ENCODE results near the gene CAPS.

DNA sequence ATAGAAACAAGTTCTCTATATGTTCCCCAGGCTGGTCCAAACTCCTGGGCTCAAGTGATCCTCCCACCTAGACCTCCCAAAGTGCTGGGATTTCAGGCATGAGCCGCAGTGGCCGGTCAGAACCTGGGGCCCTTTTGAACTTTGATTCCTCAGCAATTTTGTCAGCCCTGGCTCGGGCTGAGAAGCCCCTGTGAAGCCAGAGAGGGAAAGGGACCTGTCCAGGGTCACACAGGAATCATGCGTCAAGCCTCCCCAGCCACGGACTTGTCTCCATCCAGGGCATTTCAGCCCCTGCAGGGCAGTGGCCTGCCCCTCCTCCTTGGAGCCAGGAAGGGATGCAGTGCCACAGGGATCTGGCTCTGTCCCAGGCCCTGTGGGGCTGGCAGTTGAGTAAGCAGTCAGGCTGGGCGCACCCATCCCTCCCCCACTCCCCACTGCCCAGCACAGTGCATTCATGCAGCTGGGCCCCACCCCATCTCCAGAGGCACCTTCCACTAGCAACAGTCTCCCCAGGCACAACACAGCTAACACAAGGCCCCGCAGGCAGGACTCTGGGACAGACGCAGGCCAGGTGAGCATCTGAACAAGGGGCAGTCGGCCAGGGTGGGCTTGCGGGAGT is at the start of gene CAPS:
- TF ChIP-seq, protein P1, sequence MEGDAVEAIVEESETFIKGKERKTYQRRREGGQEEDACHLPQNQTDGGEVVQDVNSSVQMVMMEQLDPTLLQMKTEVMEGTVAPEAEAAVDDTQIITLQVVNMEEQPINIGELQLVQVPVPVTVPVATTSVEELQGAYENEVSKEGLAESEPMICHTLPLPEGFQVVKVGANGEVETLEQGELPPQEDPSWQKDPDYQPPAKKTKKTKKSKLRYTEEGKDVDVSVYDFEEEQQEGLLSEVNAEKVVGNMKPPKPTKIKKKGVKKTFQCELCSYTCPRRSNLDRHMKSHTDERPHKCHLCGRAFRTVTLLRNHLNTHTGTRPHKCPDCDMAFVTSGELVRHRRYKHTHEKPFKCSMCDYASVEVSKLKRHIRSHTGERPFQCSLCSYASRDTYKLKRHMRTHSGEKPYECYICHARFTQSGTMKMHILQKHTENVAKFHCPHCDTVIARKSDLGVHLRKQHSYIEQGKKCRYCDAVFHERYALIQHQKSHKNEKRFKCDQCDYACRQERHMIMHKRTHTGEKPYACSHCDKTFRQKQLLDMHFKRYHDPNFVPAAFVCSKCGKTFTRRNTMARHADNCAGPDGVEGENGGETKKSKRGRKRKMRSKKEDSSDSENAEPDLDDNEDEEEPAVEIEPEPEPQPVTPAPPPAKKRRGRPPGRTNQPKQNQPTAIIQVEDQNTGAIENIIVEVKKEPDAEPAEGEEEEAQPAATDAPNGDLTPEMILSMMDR (IDR thresholded peaks at IDR 0.05): no peak
- no peak for TF ChIP-seq POLR2A (IDR thresholded peaks at IDR 0.05)
